Left renal cortex interstitium (tissue), 4 donors: Measurements from ENCODE around the gene IL20RB. TPM values are rescaled to one million over a fixed set of nuclear protein-coding genes. Genes with fewer than 3 reads are reported as not detected.
"Not testable (repeated sequence)": the region's sequence is repeated elsewhere in the genome, so short reads cannot be mapped to it uniquely, and the experiment has no call there.

Experiments
- DNase-seq, 4 donors: peaks; one replicate each; pipeline ENCODE4 v3.0.0-alpha.2; 2013; ENCODE audit warnings: low read depth in 4 of 4, low spot score in 2 of 4, missing footprints in 1 of 4
- polyA plus RNA-seq, 4 donors: library from polyadenylated mRNA; unstranded; fragments of 120-200 nt; gene quantifications; one replicate each; pipeline ENCODE4 v1.2.1, GENCODE V29; 2013; ENCODE audit not compliant: insufficient read length in 4 of 4

Gene IL20RB
- polyA plus RNA-seq, 4 donors, result 0.29 to 0.54 (median 0.40) TPM

GRCh38 chr3:136982520-136983138 is 24.8 kb downstream of the IL20RB start:
- peak in 2 of 4 donors; percentile 19 for DNase-seq

- no peak for DNase-seq
Measured at GRCh38 chr3:136984837-136985236, 27.1 kb downstream of the IL20RB start.

GRCh38 chr3:136987398-136987980 is 29.7 kb downstream of the IL20RB start:
- DNase-seq, result not testable (repeated sequence)

- no peak for DNase-seq
Measured at GRCh38 chr3:136988651-136989050, 30.9 kb downstream of the IL20RB start.

- DNase-seq, result no peak
Measured at GRCh38 chr3:136989781-136990524, 32.2 kb downstream of the IL20RB start.

GRCh38 chr3:136990826-136991225 is 33.0 kb downstream of the IL20RB start:
- no peak for DNase-seq

GRCh38 chr3:136992115-136992514 is 34.3 kb downstream of the IL20RB start:
- no peak for DNase-seq

- DNase-seq, result no peak
Measured at GRCh38 chr3:136994772-136995516, 37.2 kb downstream of the IL20RB start.

- no peak for DNase-seq
Measured at GRCh38 chr3:136995652-136996051, 37.9 kb downstream of the IL20RB start.

- DNase-seq, result no peak
Measured at GRCh38 chr3:137000039-137000438, 42.3 kb downstream of the IL20RB start.

- DNase-seq, result not testable (repeated sequence)
Measured at GRCh38 chr3:137007376-137007775, 49.6 kb downstream of the IL20RB start.

GRCh38 chr3:137008131-137008530 is 50.3 kb downstream of the IL20RB start:
- no peak for DNase-seq

- DNase-seq, result no peak
Measured at GRCh38 chr3:137008976-137009375, 51.2 kb downstream of the IL20RB start.

- DNase-seq, result no peak
Measured at GRCh38 chr3:137010137-137010536, 52.4 kb downstream of the IL20RB start.

GRCh38 chr3:137011153-137011552 is 53.4 kb downstream of the IL20RB start:
- no peak for DNase-seq

- no peak for DNase-seq
Measured at GRCh38 chr3:137012097-137012501, 54.3 kb downstream of the IL20RB start.

- peak; percentile 68 to 89 (median 84) for DNase-seq
Measured at GRCh38 chr3:137013951-137014688, 56.3 kb downstream of the IL20RB start.

- DNase-seq, result not testable (repeated sequence)
Measured at GRCh38 chr3:137017316-137017715, 59.5 kb downstream of the IL20RB start.

GRCh38 chr3:137020315-137020714 is 62.5 kb downstream of the IL20RB start:
- no peak for DNase-seq

GRCh38 chr3:137020888-137021287 is 63.1 kb downstream of the IL20RB start:
- DNase-seq, result no peak
